ENCODE data around the gene MALAT1. TPM values are rescaled to one million over a fixed set of nuclear protein-coding genes. Genes with fewer than 3 reads are reported as not detected.
A peak's percentile ranks its signal among the peaks of the same experiment; 100 is the strongest.

MALAT1 gene
- total and polyA plus RNA-seq, 2 of the 13 experiments (the other 11 are each of a cell fraction or from before 2014, with no cell fraction given), result 143 to 1,237 TPM

- H3K27ac ChIP-seq (ENCODE audit: extremely low read length, insufficient read depth, low read length), result peak overlapping the region; percentile 88
- in situ Hi-C loops (cut with HindIII; ENCODE audit: extremely low pct_ligation_motif_present, low pct_unique_long_range_greater_than_20kb), result no loop called here
- FAIRE-seq (peak; percentile 81), ATAC-seq (peak; percentile 64), DNase-seq (ENCODE audit: low spot score) (peak; percentile 89)
- H3K4me3 ChIP-seq (replicated peaks in 1 of 3; ENCODE audit: insufficient read depth in 1 of 3, low read depth in 2 of 3, low read length in 3 of 3), result peak overlapping the region; percentile 24 to 72 (median 56); a peak in 5 of 6 replicates
- no peaks in the 10 kb centered on the region for H3K9me3 ChIP-seq (ENCODE audit: low read length)
- TSS peak; percentile 50 for BruUV-seq (replicated peaks)
- ChIA-PET CTCF (ENCODE audit: low intra/inter-chr PET ratio, low total read pairs) (no interaction called here), POLR2A (interaction anchor here (0.6 to 27.3 kb wide), 16 partner anchors 13 to 308 kb away, joined by 3 to 1590 read pairs (median 3); partner anchors contain the start of genes CAPN1, DPF2, MALAT1 and NEAT1)
- H2AFZ ChIP-seq (ENCODE audit: low read length), result no peak overlapping the region
- no peaks in the 10 kb centered on the region for H3K27me3 ChIP-seq (ENCODE audit: control insufficient read depth in 1 of 2, insufficient read depth in 2 of 2, low read length in 2 of 2)
- no peaks in the 10 kb centered on the region for H3K79me2 ChIP-seq (ENCODE audit: insufficient read depth, low read length)
- peak overlapping the region; percentile 89 for H3K9ac ChIP-seq (ENCODE audit: insufficient read depth, low read depth, low read length)
- intact Hi-C loops (cut with micrococcal nuclease; ENCODE audit: unreplicated experiment), result no loop called here
- WGBS (ENCODE audit: low lambda C conversion rate), result 0% methylated on average over 8 of the region's 8 CpGs
- H3K4me2 ChIP-seq (ENCODE audit: low read depth, low read length), result peak overlapping the region; percentile 91
- H4K20me1 ChIP-seq (ENCODE audit: insufficient read depth, low read length), result no peaks in the 10 kb centered on the region
- peaks cover 98% of the 10 kb centered on the region for H3K4me1 ChIP-seq (ENCODE audit: insufficient read depth, low read length)
- no peaks in the 10 kb centered on the region for H3K36me3 ChIP-seq (replicated peaks in 1 of 2; ENCODE audit: control insufficient read depth in 1 of 2, insufficient read depth in 2 of 2, low read length in 2 of 2)
- TF ChIP-seq PCBP2 (optimal IDR thresholded peaks at IDR 0.05; ENCODE audit: low read depth, low read length, poor library complexity, severe bottlenecking) (no peak), HDAC2 (CRISPR knock-in tag; IDR thresholded peaks at IDR 0.05) (peak; percentile 31; the same call in 1 of the 2 replicates), DRAP1 (CRISPR knock-in tag; IDR thresholded peaks at IDR 0.05) (peak; percentile 56), ZNF33B (CRISPR knock-in tag; IDR thresholded peaks at IDR 0.05) (no peak), SMAD3 (CRISPR knock-in tag; IDR thresholded peaks at IDR 0.05) (no peak), GTF3A (CRISPR knock-in tag; conservative IDR thresholded peaks at IDR 0.05) (no peak), SAP130 (CRISPR knock-in tag; IDR thresholded peaks at IDR 0.05; ENCODE audit: low read depth) (peak; percentile 69), RORA (CRISPR knock-in tag; IDR thresholded peaks at IDR 0.05) (no peak), HNF4G (IDR thresholded peaks at IDR 0.05; ENCODE audit: borderline replicate concordance, low read depth, low read length) (peak; percentile 80), HNF4G (CRISPR knock-in tag; IDR thresholded peaks at IDR 0.05; ENCODE audit: borderline replicate concordance, low read depth) (no peak; the same call in 1 of the 2 replicates), ISX (CRISPR knock-in tag; conservative IDR thresholded peaks at IDR 0.05) (no peak), CBX1 (IDR thresholded peaks at IDR 0.05; ENCODE audit: low read depth) (no peak), ARHGAP35 (CRISPR knock-in tag; IDR thresholded peaks at IDR 0.05; ENCODE audit: borderline replicate concordance) (no peak), DPF2 (CRISPR knock-in tag; IDR thresholded peaks at IDR 0.05; ENCODE audit: borderline replicate concordance, low read depth) (peak; percentile 30; the same call in 1 of the 2 replicates), MTF2 (CRISPR knock-in tag; IDR thresholded peaks at IDR 0.05; ENCODE audit: borderline replicate concordance) (no peak)
- TF ChIP-seq, protein P1, sequence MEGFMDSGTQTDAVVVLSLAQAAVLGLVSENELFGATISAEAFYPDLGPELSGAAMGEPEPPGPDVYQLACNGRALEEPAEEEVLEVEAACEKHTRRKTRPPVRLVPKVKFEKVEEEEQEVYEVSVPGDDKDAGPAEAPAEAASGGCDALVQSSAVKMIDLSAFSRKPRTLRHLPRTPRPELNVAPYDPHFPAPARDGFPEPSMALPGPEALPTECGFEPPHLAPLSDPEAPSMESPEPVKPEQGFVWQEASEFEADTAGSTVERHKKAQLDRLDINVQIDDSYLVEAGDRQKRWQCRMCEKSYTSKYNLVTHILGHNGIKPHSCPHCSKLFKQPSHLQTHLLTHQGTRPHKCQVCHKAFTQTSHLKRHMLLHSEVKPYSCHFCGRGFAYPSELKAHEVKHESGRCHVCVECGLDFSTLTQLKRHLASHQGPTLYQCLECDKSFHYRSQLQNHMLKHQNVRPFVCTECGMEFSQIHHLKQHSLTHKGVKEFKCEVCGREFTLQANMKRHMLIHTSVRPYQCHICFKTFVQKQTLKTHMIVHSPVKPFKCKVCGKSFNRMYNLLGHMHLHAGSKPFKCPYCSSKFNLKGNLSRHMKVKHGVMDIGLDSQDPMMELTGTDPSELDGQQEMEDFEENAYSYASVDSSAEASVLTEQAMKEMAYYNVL (CRISPR knock-in tag; IDR thresholded peaks at IDR 0.05; ENCODE audit: borderline replicate concordance), result no peak
- TF ChIP-seq, protein P2, sequence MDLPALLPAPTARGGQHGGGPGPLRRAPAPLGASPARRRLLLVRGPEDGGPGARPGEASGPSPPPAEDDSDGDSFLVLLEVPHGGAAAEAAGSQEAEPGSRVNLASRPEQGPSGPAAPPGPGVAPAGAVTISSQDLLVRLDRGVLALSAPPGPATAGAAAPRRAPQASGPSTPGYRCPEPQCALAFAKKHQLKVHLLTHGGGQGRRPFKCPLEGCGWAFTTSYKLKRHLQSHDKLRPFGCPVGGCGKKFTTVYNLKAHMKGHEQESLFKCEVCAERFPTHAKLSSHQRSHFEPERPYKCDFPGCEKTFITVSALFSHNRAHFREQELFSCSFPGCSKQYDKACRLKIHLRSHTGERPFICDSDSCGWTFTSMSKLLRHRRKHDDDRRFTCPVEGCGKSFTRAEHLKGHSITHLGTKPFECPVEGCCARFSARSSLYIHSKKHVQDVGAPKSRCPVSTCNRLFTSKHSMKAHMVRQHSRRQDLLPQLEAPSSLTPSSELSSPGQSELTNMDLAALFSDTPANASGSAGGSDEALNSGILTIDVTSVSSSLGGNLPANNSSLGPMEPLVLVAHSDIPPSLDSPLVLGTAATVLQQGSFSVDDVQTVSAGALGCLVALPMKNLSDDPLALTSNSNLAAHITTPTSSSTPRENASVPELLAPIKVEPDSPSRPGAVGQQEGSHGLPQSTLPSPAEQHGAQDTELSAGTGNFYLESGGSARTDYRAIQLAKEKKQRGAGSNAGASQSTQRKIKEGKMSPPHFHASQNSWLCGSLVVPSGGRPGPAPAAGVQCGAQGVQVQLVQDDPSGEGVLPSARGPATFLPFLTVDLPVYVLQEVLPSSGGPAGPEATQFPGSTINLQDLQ (CRISPR knock-in tag; IDR thresholded peaks at IDR 0.05), result no peak
- TF ChIP-seq, protein P3, sequence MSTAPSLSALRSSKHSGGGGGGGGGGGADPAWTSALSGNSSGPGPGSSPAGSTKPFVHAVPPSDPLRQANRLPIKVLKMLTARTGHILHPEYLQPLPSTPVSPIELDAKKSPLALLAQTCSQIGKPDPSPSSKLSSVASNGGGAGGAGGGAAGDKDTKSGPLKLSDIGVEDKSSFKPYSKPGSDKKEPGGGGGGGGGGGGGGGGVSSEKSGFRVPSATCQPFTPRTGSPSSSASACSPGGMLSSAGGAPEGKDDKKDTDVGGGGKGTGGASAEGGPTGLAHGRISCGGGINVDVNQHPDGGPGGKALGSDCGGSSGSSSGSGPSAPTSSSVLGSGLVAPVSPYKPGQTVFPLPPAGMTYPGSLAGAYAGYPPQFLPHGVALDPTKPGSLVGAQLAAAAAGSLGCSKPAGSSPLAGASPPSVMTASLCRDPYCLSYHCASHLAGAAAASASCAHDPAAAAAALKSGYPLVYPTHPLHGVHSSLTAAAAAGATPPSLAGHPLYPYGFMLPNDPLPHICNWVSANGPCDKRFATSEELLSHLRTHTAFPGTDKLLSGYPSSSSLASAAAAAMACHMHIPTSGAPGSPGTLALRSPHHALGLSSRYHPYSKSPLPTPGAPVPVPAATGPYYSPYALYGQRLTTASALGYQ (CRISPR knock-in tag; IDR thresholded peaks at IDR 0.05), result 0 out of 2 replicates have a peak, but pooled peaks have one; percentile 18
Measured at GRCh38 chr11:65489706-65490320, 9.0 kb upstream of the MALAT1 start.

Data from HepG2 (cell line).